Measurements from ENCODE around the gene AIFM3. TPM values are rescaled to one million over a fixed set of nuclear protein-coding genes. Genes with fewer than 3 reads are reported as not detected.
"Not testable (repeated sequence)": the region's sequence is repeated elsewhere in the genome, so short reads cannot be mapped to it uniquely, and the experiment has no call there.

AIFM3 gene
- total RNA-seq, 1 experiment from 2014 or later: not detected

GRCh38 chr22:20940904-20941385, 26.1 kb upstream of the AIFM3 start:
- DNase-seq (ENCODE audit: low read depth): no peak

- DNase-seq (ENCODE audit: low read depth): not testable (repeated sequence)
Measured at GRCh38 chr22:20942203-20942902, 24.7 kb upstream of the AIFM3 start.

- DNase-seq (ENCODE audit: low read depth): no peak
Measured at GRCh38 chr22:20943104-20943933, 23.7 kb upstream of the AIFM3 start.

- no peak for DNase-seq (ENCODE audit: low read depth)
Measured at GRCh38 chr22:20944042-20944441, 23.0 kb upstream of the AIFM3 start.

- DNase-seq (ENCODE audit: low read depth): no peak
Measured at GRCh38 chr22:20945578-20945934, 21.5 kb upstream of the AIFM3 start.

- peak; percentile 59 for DNase-seq (ENCODE audit: low read depth)
Measured at GRCh38 chr22:20946080-20946986, 20.7 kb upstream of the AIFM3 start.

GRCh38 chr22:20946991-20947390, 20.1 kb upstream of the AIFM3 start:
- DNase-seq (ENCODE audit: low read depth): no peak

- DNase-seq (ENCODE audit: low read depth): no peak
Measured at GRCh38 chr22:20948450-20948849, 18.6 kb upstream of the AIFM3 start.

GRCh38 chr22:20948989-20949388, 18.1 kb upstream of the AIFM3 start:
- DNase-seq (ENCODE audit: low read depth): no peak

- no peak for DNase-seq (ENCODE audit: low read depth)
Measured at GRCh38 chr22:20949698-20950183, 17.3 kb upstream of the AIFM3 start.

- no peak for DNase-seq (ENCODE audit: low read depth)
Measured at GRCh38 chr22:20951151-20951931, 15.7 kb upstream of the AIFM3 start.

GRCh38 chr22:20951932-20952380, 15.1 kb upstream of the AIFM3 start:
- no peak for DNase-seq (ENCODE audit: low read depth)

GRCh38 chr22:20952544-20953341, 14.3 kb upstream of the AIFM3 start:
- no peak for DNase-seq (ENCODE audit: low read depth)

- DNase-seq (ENCODE audit: low read depth): no peak
Measured at GRCh38 chr22:20953342-20953608, 13.8 kb upstream of the AIFM3 start.

- no peak for DNase-seq (ENCODE audit: low read depth)
Measured at GRCh38 chr22:20953668-20954500, 13.2 kb upstream of the AIFM3 start.

GRCh38 chr22:20955548-20955947, 11.5 kb upstream of the AIFM3 start:
- no peak for DNase-seq (ENCODE audit: low read depth)

GRCh38 chr22:20956258-20957101, 10.6 kb upstream of the AIFM3 start:
- DNase-seq (ENCODE audit: low read depth): no peak

GRCh38 chr22:20957102-20957682, 9.9 kb upstream of the AIFM3 start:
- DNase-seq (ENCODE audit: low read depth): no peak

Data from RPMI7951 (cell line).